ENCODE measurements around the gene NCOA3.

The NCOA3 gene

GRCh38 chr20:47612670-47613069 lies 111.0 kb downstream of the NCOA3 start:
- DNase-seq (ENCODE audit: insufficient read length) (no peak), FAIRE-seq (no peak)
- TF ChIP-seq POLR2A (IDR thresholded peaks at IDR 0.05; ENCODE audit: low read depth, low read length) (no peak), TAF1 (IDR thresholded peaks at IDR 0.05; ENCODE audit: borderline replicate concordance, low read depth, low read length) (no peak), POLR2AphosphoS5 (IDR thresholded peaks at IDR 0.05; ENCODE audit: low read depth, low read length) (no peak)

- no peak for FAIRE-seq
- TF ChIP-seq POLR2AphosphoS5 (IDR thresholded peaks at IDR 0.05; ENCODE audit: low read depth, low read length), result no peak
- no peak for TF ChIP-seq POLR2A (IDR thresholded peaks at IDR 0.05; ENCODE audit: low read depth, low read length)
- no peak for TF ChIP-seq TAF1 (IDR thresholded peaks at IDR 0.05; ENCODE audit: borderline replicate concordance, low read depth, low read length)
Measured at GRCh38 chr20:47614703-47615309, 113.1 kb downstream of the NCOA3 start.

GRCh38 chr20:47618479-47618878 lies 116.8 kb downstream of the NCOA3 start:
- no peak for DNase-seq (ENCODE audit: insufficient read length)
- TF ChIP-seq POLR2AphosphoS5 (IDR thresholded peaks at IDR 0.05; ENCODE audit: low read depth, low read length) (no peak), POLR2A (IDR thresholded peaks at IDR 0.05; ENCODE audit: low read depth, low read length) (no peak), TAF1 (IDR thresholded peaks at IDR 0.05; ENCODE audit: borderline replicate concordance, low read depth, low read length) (no peak)
- no peak for FAIRE-seq

More at GRCh38 chr20:47614703-47615309, 113.1 kb downstream of the NCOA3 start:
- no peak for DNase-seq (ENCODE audit: insufficient read length)

- FAIRE-seq (no peak), DNase-seq (ENCODE audit: insufficient read length) (no peak)
- TF ChIP-seq POLR2AphosphoS5 (IDR thresholded peaks at IDR 0.05; ENCODE audit: low read depth, low read length) (no peak), POLR2A (IDR thresholded peaks at IDR 0.05; ENCODE audit: low read depth, low read length) (no peak)
Measured at GRCh38 chr20:47620808-47621805, 119.4 kb downstream of the NCOA3 start.

- TF ChIP-seq TAF1 (IDR thresholded peaks at IDR 0.05; ENCODE audit: borderline replicate concordance, low read depth, low read length) (no peak), POLR2AphosphoS5 (IDR thresholded peaks at IDR 0.05; ENCODE audit: low read depth, low read length) (no peak), POLR2A (IDR thresholded peaks at IDR 0.05; ENCODE audit: low read depth, low read length) (no peak)
- FAIRE-seq (no peak), DNase-seq (ENCODE audit: insufficient read length) (no peak)
Measured at GRCh38 chr20:47622118-47622665, 120.5 kb downstream of the NCOA3 start.

- FAIRE-seq (no peak), DNase-seq (ENCODE audit: insufficient read length) (no peak)
- TF ChIP-seq TAF1 (IDR thresholded peaks at IDR 0.05; ENCODE audit: borderline replicate concordance, low read depth, low read length) (no peak), POLR2AphosphoS5 (IDR thresholded peaks at IDR 0.05; ENCODE audit: low read depth, low read length) (no peak), POLR2A (IDR thresholded peaks at IDR 0.05; ENCODE audit: low read depth, low read length) (no peak)
Measured at GRCh38 chr20:47623206-47623605, 121.5 kb downstream of the NCOA3 start.

- FAIRE-seq (no peak), DNase-seq (ENCODE audit: insufficient read length) (no peak)
- TF ChIP-seq POLR2A (IDR thresholded peaks at IDR 0.05; ENCODE audit: low read depth, low read length) (no peak), POLR2AphosphoS5 (IDR thresholded peaks at IDR 0.05; ENCODE audit: low read depth, low read length) (no peak), TAF1 (IDR thresholded peaks at IDR 0.05; ENCODE audit: borderline replicate concordance, low read depth, low read length) (no peak)
Measured at GRCh38 chr20:47627540-47627939, 125.9 kb downstream of the NCOA3 start.

GRCh38 chr20:47629907-47630306 lies 128.2 kb downstream of the NCOA3 start:
- no peak for TF ChIP-seq POLR2AphosphoS5 (IDR thresholded peaks at IDR 0.05; ENCODE audit: low read depth, low read length)
- DNase-seq (ENCODE audit: insufficient read length), result no peak

GRCh38 chr20:47631078-47631477 lies 129.4 kb downstream of the NCOA3 start:
- no peak for FAIRE-seq
- DNase-seq (ENCODE audit: insufficient read length), result no peak
- TF ChIP-seq TAF1 (IDR thresholded peaks at IDR 0.05; ENCODE audit: borderline replicate concordance, low read depth, low read length), result no peak

More at GRCh38 chr20:47629907-47630306, 128.2 kb downstream of the NCOA3 start:
- no peak for FAIRE-seq

- TF ChIP-seq POLR2A (IDR thresholded peaks at IDR 0.05; ENCODE audit: low read depth, low read length), result no peak
- TF ChIP-seq POLR2AphosphoS5 (IDR thresholded peaks at IDR 0.05; ENCODE audit: low read depth, low read length), result no peak
- no peak for TF ChIP-seq TAF1 (IDR thresholded peaks at IDR 0.05; ENCODE audit: borderline replicate concordance, low read depth, low read length)
- DNase-seq (ENCODE audit: insufficient read length), result no peak
- FAIRE-seq, result no peak
Measured at GRCh38 chr20:47635256-47635655, 133.6 kb downstream of the NCOA3 start.

- FAIRE-seq (no peak), DNase-seq (ENCODE audit: insufficient read length) (no peak)
- TF ChIP-seq TAF1 (IDR thresholded peaks at IDR 0.05; ENCODE audit: borderline replicate concordance, low read depth, low read length) (no peak), POLR2AphosphoS5 (IDR thresholded peaks at IDR 0.05; ENCODE audit: low read depth, low read length) (no peak), POLR2A (IDR thresholded peaks at IDR 0.05; ENCODE audit: low read depth, low read length) (no peak)
Measured at GRCh38 chr20:47638851-47639250, 137.2 kb downstream of the NCOA3 start.

GRCh38 chr20:47642118-47642517 lies 140.4 kb downstream of the NCOA3 start:
- no peak for TF ChIP-seq POLR2AphosphoS5 (IDR thresholded peaks at IDR 0.05; ENCODE audit: low read depth, low read length)
- TF ChIP-seq POLR2A (IDR thresholded peaks at IDR 0.05; ENCODE audit: low read depth, low read length), result no peak
- no peak for TF ChIP-seq TAF1 (IDR thresholded peaks at IDR 0.05; ENCODE audit: borderline replicate concordance, low read depth, low read length)
- no peak for FAIRE-seq
- DNase-seq (ENCODE audit: insufficient read length), result no peak
